DMS153 treated with DMSO at 0.1 percent for 48 hours (cell line): ENCODE data around the gene ARF5.
"Not testable (repeated sequence)": the region's sequence is repeated elsewhere in the genome, so short reads cannot be mapped to it uniquely, and the experiment has no call there.

Experiments
- DNase-seq: peaks from one replicate; lab custom pipeline; 2025; ENCODE audit not compliant: unreplicated experiment; lab: John Stamatoyannopoulos, UW

ARF5 gene

DNA sequence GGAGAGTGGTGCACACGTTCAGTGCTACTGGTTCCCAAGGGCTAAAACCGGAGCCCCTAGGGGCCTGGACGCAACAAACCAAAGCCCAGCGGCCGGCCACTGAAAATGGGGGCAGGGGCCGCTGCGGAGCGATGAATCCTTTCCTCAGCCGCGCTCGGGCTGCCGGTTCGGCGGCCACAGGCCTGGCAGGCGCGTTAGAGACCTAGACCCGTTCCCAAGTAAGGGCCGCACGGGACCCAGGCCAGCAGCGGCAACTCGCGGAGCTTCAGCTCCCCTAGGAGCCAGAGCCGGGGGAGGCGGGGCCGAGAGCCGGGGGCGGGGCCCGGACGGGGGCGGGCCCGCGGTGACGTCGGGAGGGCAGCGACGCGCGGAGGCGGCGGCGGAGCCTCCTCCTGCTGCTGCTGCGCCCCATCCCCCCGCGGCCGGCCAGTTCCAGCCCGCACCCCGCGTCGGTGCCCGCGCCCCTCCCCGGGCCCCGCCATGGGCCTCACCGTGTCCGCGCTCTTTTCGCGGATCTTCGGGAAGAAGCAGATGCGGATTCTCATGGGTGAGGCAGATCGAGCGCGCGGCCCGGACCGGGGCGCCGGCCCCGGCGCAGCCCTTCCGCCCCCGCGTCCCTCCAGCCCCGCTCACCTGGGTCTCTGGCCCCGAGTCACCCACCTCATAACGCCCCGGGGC lies at the start of gene ARF5:
ARF5 (plus strand) TSS at position 393 of the 678 bp plus-strand sequence; CDS start at position 481, 88 bp downstream.
- peak; percentile 48 for DNase-seq

DNA sequence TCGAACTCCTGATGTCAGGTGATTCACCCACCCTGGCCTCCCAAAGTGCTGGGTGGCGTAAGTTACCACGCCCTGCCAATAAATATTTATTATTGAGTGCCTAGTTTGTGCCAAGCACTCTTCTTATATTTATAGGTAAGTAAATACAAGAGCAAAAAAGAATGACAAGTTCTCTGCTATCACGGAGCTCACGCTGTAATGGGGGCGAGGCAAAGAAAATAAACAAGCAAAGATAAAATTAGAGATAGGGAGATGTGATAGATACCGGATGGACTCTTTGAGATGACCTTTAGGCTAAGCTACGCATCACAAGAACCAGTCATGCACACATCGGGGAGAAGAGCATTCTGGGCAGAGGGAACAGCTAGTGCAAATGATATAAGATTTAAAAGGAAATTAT lies 49.1 kb upstream of the ARF5 start:
- no peak for DNase-seq

DNA sequence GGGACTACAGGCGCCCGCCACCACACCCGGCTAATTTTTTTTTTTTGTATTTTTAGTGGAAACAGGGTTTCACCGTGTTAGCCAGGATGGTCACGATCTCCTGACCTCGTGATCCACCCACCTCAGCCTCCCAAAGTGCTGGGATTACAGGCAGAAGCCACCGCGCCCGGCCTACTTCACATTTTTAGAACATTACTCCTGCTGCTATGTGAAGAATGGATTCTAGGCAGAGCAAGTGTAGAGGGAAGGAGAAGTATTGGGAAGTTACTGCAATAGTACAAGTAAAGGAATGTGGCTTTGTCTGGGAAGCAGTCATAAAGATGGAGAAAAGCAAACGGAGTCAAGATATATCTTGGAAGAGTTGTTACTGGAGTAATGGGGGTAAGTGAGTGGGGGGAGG lies 47.8 kb upstream of the ARF5 start:
- not testable (repeated sequence) for DNase-seq

DNA sequence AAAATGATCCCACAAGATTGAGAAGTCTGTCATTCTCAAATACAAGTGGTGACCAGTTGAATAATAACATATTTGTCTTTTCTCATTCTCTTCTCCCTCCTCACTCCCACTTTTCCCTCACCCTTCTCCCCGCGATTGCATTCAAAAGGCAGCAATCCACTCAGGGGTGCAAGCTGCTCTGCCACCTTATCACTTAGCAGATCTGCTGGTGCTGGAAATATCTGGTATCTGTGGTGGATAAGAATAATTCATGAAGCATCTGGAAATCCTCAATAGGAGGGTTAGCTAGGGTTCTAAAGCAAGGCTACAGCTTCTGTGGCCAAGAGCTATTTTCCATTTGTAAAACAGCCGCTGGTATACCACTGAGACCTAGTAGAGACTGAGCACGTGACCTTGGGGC lies 46.7 kb upstream of the ARF5 start:
- no peak for DNase-seq

DNA sequence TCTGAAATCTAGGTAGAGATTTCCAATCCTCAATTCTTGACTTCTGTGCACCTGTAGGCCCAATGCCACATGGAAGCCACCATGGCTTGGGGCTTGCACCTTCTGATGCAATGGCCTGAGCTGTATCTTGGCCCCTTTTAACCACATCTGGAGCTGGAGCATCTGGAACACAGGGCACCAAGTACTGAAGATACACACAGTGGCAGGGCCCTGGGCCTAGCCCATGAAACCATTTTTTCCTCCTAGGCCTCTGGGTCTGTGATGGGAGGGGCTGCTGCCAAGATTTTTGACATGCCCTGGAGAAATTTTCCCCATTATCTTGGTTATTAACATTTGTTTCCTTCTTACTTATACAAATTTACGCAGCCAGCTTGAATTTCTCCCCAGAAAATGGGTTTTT lies 41.9 kb upstream of the ARF5 start:
- DNase-seq, result no peak

DNA sequence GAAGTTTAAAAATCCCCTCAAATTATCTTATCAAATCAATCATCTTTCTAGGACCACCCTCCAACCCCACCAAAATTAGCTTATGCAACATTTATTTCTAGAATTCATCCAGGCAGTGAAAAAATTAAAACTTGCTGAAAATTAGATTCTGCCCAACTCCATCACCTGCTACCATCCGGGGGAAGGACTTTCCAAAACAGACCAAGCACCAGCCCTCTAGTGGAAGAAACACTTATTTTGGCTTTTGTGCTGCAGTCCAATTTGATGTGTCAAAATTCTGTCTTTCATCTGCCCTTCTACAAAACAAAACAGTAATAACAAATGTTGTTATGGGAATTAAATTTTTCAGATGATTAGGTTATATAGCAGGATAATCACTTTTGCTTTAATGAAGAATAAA lies 38.0 kb upstream of the ARF5 start:
- no peak for DNase-seq

DNA sequence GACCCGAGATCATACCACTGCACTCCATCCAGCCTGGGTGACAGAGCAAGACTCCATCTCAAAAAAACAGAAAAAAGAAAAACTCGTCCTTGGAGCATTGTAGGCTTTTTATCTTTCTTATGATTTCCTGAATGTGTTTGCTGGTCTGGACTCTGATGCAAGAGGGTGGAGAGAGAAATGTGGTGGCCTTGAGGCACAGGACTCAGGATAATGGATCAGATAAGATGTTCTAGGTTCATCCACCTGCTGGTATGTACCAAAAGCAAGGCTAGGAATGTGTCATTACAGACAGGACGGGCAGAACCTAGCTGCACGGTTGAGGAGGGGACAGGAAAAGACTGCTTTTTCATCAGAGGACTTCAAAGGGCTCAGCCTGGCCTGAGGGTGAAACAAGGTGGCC lies 36.3 kb upstream of the ARF5 start:
- no peak for DNase-seq

DNA sequence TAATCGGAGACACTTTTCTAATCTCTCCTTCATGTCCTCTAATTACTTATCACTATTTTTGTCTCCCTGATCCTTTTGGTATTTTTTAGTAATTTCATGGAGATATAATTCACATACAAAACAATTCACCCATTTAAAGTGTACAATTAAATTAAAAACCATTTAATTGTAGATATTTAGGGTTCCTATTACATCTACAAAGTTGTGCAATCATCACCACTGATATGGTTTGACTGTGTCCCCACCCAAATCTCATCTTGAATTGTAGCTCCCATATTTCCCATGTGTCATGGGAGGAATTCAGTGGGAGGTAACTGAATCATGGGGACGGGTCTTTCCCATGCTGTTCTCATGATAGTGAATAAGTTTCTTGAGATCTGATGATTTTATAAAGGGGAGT lies 31.8 kb upstream of the ARF5 start:
- no peak for DNase-seq

DNA sequence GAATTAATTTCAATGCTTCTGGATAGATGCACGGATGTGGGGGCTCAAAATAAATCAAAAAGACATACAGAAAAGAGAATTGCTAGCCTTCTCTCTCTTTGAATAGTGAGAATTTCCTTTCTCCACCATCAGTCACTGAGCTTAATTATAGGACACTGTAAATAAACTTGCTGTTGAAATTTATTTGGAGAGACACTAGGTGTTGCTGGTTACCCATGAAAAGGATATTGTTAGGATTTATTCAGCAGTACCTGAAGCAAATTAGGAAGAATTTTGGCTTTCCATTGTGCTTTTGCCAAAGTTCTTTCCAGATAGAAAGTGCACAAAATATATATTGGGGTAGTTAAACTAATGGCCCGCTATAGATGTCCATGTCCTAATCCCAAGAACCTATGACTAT lies 30.4 kb upstream of the ARF5 start:
- DNase-seq, result no peak

DNA sequence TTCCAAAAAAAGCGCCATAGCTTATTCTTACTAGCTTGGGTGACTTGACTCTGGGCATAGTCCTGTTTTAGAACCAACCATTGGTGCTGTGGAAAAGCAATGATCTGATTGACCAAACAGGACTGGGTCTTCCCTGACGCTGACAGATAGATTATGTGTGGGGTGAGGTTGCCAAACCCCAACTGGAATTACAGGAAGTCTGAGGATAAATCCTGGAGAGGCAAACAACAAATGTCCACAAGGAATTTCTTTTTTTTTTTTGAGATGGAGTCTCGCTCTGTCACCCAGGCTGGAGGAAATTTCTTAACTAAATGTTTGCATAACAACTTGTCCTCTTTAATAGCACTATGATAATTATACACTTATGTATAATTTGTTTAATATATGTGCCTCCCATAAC lies 22.0 kb upstream of the ARF5 start:
- no peak for DNase-seq

DNA sequence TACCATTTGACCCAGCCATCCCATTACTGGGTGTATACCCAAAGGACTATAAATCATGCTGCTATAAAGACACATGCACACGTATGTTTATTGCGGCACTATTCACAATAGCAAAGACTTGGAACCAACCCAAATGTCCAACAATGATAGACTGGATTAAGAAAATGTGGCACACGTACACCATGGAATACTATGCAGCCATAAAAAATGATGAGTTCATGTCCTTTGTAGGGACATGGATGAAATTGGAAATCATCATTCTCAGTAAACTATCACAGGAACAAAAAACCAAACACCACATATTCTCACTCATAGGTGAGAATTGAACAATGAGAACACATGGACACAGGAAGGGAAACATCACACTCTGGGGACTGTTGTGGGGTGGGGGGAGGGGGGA lies 20.2 kb upstream of the ARF5 start:
- not testable (repeated sequence) for DNase-seq

DNA sequence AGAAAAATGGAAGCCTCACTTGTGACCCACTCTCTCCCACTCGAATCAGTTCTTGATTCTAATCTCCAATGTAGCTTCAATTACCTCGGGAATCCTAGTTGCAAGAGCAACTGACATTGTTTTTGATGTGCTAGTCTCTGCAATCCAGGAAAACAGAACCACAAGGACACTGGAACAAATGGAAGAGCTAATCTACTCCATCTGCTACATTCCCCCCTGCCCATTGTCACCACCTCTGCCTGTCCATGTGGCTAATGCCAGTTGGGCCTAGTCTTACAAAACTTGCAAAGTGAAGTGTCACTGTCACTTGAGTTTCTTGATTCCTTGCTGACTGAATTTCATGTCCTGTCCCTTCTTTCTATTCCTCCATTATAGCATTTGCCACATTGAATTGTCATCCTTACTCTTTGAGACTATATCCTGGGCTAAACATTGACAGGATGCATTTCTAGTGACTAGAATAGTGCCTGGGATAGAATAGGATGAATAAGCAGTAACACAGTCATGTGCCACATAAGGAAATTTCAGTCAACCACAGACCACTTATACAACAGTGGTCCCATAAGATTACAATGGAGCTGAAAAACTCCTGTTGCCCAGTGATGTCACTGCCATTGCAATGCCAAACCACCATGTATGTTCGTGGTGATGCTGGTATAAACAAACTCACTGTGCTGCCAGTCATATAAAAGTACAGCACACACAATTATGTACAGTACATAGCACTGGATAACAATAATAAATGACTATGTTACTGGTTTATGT lies 16.3 kb upstream of the ARF5 start:
- no peak for DNase-seq

DNA sequence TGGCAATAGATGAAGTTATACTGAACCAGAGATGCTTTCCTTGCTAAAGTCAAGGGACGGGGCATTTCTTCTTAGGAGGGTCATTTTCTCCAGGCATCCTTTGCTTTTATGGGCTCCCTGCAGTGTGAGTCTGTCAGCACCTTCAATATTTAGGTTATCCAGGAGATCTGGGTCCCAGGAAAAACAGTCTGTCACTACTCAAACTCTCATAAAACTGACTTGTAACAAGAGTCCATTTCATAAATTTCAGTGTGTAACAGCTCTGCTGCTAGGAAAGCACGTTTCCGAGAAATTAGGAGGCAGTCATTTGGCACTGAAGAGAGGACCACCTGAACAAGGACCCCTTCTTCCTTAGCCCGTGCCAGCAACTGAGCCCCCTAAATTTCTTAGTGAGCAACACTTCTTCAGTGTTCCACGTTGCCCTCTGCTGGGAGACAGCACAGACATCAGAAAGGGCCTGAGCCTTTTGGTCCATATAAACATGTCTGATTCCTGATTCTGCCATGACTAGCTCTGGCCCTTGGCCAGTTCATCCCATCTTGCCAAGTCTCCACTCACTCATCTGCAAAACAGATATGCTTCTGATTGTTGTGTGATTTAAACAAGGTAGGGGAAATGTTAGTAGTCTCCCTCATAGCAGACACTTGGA lies 10.1 kb upstream of the ARF5 start:
- DNase-seq, result no peak

DNA sequence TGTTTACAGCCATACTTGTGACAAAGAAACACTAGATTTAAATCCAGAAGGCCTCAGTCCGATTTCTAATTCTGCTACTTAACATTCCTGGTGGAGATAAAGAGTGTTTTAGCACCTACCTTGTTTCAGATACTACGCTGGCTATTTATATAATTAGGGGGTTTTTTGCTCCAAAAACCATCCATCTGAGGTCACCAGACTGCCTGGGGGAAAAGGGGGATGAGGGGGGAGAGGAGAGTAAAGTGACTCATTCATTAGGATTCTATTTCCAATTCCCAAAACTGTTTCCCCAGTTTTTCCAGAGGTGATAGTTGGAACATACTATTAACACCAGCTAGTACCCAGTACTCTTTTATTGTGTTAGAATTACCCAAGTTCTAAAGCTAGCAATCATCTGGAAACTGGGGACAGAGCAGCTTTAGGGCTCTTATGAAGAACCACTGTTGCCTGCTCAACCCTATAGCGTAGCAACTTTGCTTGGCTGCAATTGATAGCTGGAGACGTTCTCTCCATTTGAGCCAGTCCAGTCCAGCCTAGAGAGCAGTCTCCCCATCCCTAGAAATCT lies 9.4 kb upstream of the ARF5 start:
- no peak for DNase-seq

DNA sequence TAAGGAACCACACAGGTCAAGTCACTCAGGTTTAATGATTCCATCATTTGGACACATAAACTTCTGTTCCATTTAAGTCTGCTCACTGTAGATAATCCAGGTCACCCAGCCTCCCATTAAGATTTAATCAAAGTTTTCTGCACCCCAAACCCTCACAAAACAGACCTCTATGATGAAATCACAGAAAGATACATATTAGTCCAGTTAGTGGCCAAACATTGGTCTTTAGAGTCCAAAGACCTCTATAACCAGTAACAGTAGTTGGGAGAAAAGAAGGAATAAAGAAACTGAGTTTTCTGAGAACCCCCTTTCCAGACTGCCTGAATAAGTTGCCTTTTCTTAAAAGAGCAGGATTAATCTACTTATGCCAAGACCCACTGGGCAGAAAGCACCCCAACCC lies 7.6 kb upstream of the ARF5 start:
- DNase-seq, result no peak

DNA sequence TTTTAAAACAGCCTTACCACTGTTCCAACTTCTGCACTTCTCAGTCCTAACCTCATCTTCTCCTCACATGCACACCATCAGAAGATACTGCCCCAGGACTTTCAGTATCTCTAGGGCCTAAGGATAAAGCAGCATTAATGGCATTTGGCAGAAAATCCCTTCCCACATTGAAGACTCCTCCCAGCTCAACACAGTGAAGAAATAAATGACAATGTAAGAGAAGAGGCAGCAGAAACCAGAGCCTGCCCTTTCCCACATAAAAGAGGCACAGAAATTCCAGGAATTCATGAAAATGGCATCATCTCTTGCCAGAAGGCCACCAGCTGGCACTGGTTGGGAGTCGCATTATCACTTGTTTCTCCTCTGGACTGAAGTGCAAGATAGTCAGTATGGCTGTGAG lies 6.5 kb upstream of the ARF5 start:
- DNase-seq, result no peak

DNA sequence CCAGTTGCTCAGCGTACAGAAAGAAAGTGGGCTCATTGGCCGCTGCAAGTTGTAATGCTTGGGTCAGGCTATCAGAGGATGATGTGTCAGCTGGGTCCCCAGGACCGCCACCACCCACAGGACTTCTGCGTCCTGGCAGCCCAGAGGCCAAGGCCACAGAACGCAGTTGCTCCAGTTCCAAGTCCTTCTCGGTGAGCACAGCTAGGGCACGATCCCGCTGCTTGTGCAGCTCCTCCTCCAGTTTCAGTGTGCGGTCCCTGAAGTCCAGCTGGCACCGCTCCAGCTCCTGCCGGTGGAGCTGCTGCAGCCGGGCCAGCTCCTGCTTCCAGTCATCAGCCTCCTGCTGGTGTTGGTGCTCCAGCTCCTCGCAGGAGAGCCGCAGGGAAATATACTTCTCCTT lies 5.8 kb upstream of the ARF5 start:
- DNase-seq, result no peak

DNA sequence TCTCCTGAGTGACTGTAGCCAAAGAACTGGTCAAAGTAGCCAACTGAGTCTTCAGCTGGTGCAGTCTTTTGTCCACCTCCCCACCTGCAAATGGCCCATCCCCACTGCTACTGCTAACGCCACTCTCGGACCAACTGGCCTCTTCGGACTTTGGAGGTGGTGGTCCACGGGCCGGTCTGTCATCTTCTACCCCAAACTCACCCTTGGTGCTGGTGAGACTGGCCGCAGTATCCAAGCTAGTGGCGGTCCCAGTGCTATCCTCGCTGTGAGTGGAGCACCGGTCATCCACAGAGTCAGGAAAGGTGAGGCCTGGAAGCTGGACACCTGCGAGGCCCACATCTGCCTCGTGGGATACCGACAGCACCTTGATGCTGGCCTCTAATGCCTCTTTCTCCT lies 3.6 kb upstream of the ARF5 start:
- no peak for DNase-seq

DNA sequence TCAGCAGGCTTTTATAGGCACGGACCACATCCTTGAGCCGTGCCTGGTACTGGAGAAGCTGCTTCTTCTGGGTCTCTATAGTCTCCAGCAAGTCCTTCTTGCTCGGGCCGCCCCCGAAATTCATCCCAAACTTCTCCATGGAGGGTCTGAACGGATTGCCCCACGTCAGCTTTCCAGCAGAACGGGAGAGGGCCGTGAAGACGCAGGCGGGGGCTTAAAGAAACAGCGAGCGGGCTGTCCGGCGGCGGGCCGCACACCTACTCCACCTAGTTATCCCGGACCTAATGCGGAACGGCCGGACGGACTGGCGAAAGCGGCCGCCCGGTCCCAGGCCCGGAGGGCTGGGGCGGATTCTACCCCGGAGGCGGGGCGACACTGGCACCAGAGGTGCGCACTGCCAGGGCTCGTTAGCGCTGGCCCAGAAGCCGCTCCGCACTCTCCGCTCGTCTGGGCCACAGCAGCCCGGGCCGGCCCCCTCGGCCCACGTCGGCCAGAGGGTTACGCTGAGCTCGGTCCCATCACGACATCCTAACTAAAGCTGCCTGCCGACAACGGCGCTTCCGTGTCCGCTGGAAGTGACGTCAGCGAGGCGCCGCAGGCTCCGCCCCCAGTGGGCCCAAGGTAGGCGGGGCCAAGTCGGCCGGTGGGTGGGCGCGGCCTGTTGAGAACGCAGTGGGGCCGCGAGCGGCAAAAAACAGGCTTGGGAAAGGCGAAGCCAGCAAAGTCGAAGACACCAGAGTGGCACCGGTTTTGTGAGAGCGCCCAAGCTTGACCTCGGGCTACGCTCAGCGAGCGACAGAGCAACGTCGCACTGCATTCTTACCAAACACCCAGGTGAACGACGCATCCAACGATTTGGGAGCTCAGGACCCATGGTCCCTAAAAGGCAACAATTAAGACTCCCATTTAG lies 2.9 kb upstream of the ARF5 start, which contains the start of gene GCC1:
GCC1 (minus strand) TSS at position 553 of the 910 bp plus-strand sequence; CDS start at position 139, 414 bp downstream.
- peak; percentile 66 for DNase-seq

DNA sequence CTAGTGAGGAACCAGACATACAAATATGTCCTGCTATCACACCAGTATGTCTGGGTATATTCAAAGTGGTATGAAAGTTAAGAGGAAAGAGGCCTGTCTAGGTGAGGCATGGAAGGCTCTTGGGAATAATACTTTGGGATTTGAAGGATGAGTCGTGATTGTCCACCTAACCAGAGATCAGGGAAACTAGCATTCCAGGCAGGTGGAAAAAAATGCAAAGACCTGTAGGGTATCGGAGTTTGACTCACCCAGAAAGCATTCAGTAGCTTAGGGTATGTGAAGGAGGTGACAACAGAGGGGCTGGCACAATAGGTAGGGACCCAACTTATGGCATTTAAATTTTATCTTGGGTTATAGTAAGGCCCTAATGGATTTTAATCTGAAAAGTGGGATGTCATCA lies 1.9 kb upstream of the ARF5 start:
- DNase-seq, result no peak

DNA sequence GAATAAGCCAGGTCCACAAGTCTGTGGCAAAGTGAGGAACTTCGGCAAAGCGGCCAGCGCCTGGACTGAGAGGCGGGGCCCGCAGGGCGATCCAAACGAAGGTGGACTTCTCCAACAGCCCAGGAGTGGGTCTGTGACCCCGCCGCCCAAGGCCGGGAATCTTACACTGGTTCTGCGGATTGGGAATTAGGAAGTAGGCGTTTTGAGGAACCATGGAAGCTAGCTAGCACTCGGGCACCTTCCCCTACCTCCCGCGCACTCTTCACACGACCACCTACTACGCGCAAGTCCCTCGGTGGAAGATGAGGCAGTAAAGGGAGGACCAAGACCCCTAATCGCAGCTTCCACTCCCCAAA lies 570 bp upstream of the ARF5 start:
- no peak for DNase-seq
